ENCODE results near the gene PRICKLE2.

GRCh38 chr3:64084640-64085039, 140.6 kb downstream of the PRICKLE2 start:
- TF ChIP-seq GATA2 (IDR thresholded peaks at IDR 0.05; ENCODE audit: low read depth, low read length) (no peak), GATA3 (IDR thresholded peaks at IDR 0.05; ENCODE audit: low read depth, low read length) (no peak)
